WTC11 (cell line): ENCODE data around the gene ARHGAP29. TPM values are rescaled to one million over a fixed set of nuclear protein-coding genes. Genes with fewer than 3 reads are reported as not detected.
"Not testable (repeated sequence)": the region's sequence is repeated elsewhere in the genome, so short reads cannot be mapped to it uniquely, and the experiment has no call there.

Source experiments
- ATAC-seq: fragments of 200-7000 bp; cut with Tn5 transposase; 2 replicates; pipeline ENCODE4 v1.10.0; 2021; ENCODE audit warnings: mild to moderate bottlenecking, moderate library complexity
- CTCF ChIA-PET: fragments of 300-600 bp; sonication (Branson Sonifier 250); formaldehyde crosslinking; loops from one replicate; lab custom pipeline; 2021; ENCODE audit warnings: antibody characterized with exemption; lab: Charles Lee
- POLR2A ChIA-PET: fragments of 350-600 bp; sonication (Branson Sonifier 250); formaldehyde crosslinking; loops from one replicate; lab custom pipeline; 2021; ENCODE audit warnings: antibody characterized with exemption; lab: Charles Lee
- DNase-seq: peaks from one replicate; pipeline ENCODE4 v3.0.0; 2021; ENCODE audit warnings: low spot score
- H3K27ac Mint-ChIP-seq: 2 replicates; pipeline ENCODE4 v1.8.0; 2021; ENCODE audit warnings: mixed read lengths
- H3K27me3 Mint-ChIP-seq: 2 replicates; pipeline ENCODE4 v1.8.0; 2021; ENCODE audit warnings: low read depth, mild to moderate bottlenecking, moderate library complexity, mixed read lengths
- H3K36me3 Mint-ChIP-seq: 2 replicates; pipeline ENCODE4 v1.8.0; 2021; ENCODE audit warnings: mixed read lengths
- H3K4me1 Mint-ChIP-seq: 2 replicates; pipeline ENCODE4 v1.8.0; 2022; ENCODE audit warnings: mixed read lengths
- H3K4me3 Mint-ChIP-seq: 2 replicates; pipeline ENCODE4 v1.8.0; 2021; ENCODE audit warnings: mild to moderate bottlenecking, moderate library complexity, mixed read lengths
- H3K9me3 Mint-ChIP-seq: 2 replicates; pipeline ENCODE4 v1.8.0; 2021; ENCODE audit warnings: mixed read lengths
- ATF1 ChIP-seq: sonication (generic); formaldehyde crosslinking; IDR thresholded peaks from 2 replicates; pipeline ENCODE4 v1.8.1; 2023; ENCODE audit warnings: mild to moderate bottlenecking, moderate library complexity, missing genetic modification reagents
- ZNF219 ChIP-seq: sonication (generic); formaldehyde crosslinking; IDR thresholded peaks from 2 replicates; pipeline ENCODE4 v1.8.0; 2023; ENCODE audit warnings: missing genetic modification reagents, mild to moderate bottlenecking, borderline replicate concordance
- total RNA-seq: library from RNA; stranded (reverse); gene quantifications from 3 replicates; pipeline ENCODE4 v1.2.3, GENCODE V29; 2021
- TF ChIP-seq, protein P1 (sequence below): sonication (generic); formaldehyde crosslinking; IDR thresholded peaks from 2 replicates; pipeline ENCODE4 v1.8.0; 2023; ENCODE audit warnings: mild to moderate bottlenecking, missing genetic modification reagents
- TF ChIP-seq, protein P2 (sequence below): sonication (generic); formaldehyde crosslinking; conservative IDR thresholded peaks from 2 replicates; pipeline ENCODE4 v1.8.1; 2023; ENCODE audit warnings: mild to moderate bottlenecking, low read depth, missing genetic modification reagents, moderate library complexity
- TF ChIP-seq, protein P3 (sequence below): sonication (generic); formaldehyde crosslinking; IDR thresholded peaks from 2 replicates; pipeline ENCODE4 v1.8.1; 2022; ENCODE audit warnings: missing genetic modification reagents, borderline replicate concordance
- TF ChIP-seq, protein P4 (sequence below): sonication (generic); formaldehyde crosslinking; IDR thresholded peaks from 2 replicates; pipeline ENCODE4 v1.8.1; 2023; ENCODE audit warnings: mild to moderate bottlenecking, missing genetic modification reagents, moderate library complexity
- TF ChIP-seq, protein P5 (sequence below): sonication (generic); formaldehyde crosslinking; IDR thresholded peaks from 2 replicates; pipeline ENCODE4 v1.8.0; 2022; ENCODE audit warnings: mild to moderate bottlenecking, missing genetic modification reagents
- TF ChIP-seq, protein P6 (sequence below): fragments of 250-450 bp; sonication (Bioruptor Pico); IDR thresholded peaks from 2 replicates; pipeline ENCODE4 v1.9.0; 2021; ENCODE audit warnings: mild to moderate bottlenecking, borderline replicate concordance
- TF ChIP-seq, protein P7 (sequence below): sonication (generic); formaldehyde crosslinking; IDR thresholded peaks from 2 replicates; pipeline ENCODE4 v1.8.1; 2022; ENCODE audit warnings: low read depth, missing genetic modification reagents, borderline replicate concordance
- TF ChIP-seq, protein P8 (sequence below): sonication (generic); formaldehyde crosslinking; IDR thresholded peaks from 2 replicates; pipeline ENCODE4 v1.8.1; 2022; ENCODE audit warnings: mild to moderate bottlenecking, missing genetic modification reagents, moderate library complexity, borderline replicate concordance
- TF ChIP-seq, protein P9 (sequence below): sonication (generic); formaldehyde crosslinking; IDR thresholded peaks from 2 replicates; pipeline ENCODE4 v1.8.0; 2022; ENCODE audit warnings: mild to moderate bottlenecking, missing genetic modification reagents

Gene ARHGAP29
- total RNA-seq, 1 experiment from 2014 or later, result 6.6 TPM

DNA sequence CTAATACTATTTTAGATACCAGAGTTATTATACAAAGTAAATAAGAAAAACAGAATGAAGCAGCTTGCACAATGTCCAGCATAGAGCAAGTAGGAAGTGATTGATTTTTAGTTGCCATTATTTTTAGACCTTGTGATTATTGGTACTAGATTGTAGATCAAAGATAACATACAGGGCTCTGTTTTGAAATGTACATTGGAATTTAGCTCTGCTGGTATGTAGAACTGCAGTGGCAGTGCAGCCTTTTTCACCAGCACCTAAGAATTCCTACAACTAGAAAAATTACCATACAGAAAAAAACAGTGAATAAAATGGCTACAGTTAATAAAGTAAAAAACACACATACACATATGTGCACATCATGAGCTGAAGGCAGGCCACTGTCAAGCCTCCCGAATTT lies 84.3 kb downstream of the ARHGAP29 start (continued):
- TF ChIP-seq, protein P1, sequence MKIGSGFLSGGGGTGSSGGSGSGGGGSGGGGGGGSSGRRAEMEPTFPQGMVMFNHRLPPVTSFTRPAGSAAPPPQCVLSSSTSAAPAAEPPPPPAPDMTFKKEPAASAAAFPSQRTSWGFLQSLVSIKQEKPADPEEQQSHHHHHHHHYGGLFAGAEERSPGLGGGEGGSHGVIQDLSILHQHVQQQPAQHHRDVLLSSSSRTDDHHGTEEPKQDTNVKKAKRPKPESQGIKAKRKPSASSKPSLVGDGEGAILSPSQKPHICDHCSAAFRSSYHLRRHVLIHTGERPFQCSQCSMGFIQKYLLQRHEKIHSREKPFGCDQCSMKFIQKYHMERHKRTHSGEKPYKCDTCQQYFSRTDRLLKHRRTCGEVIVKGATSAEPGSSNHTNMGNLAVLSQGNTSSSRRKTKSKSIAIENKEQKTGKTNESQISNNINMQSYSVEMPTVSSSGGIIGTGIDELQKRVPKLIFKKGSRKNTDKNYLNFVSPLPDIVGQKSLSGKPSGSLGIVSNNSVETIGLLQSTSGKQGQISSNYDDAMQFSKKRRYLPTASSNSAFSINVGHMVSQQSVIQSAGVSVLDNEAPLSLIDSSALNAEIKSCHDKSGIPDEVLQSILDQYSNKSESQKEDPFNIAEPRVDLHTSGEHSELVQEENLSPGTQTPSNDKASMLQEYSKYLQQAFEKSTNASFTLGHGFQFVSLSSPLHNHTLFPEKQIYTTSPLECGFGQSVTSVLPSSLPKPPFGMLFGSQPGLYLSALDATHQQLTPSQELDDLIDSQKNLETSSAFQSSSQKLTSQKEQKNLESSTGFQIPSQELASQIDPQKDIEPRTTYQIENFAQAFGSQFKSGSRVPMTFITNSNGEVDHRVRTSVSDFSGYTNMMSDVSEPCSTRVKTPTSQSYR, result no peak
- TF ChIP-seq, protein P2, sequence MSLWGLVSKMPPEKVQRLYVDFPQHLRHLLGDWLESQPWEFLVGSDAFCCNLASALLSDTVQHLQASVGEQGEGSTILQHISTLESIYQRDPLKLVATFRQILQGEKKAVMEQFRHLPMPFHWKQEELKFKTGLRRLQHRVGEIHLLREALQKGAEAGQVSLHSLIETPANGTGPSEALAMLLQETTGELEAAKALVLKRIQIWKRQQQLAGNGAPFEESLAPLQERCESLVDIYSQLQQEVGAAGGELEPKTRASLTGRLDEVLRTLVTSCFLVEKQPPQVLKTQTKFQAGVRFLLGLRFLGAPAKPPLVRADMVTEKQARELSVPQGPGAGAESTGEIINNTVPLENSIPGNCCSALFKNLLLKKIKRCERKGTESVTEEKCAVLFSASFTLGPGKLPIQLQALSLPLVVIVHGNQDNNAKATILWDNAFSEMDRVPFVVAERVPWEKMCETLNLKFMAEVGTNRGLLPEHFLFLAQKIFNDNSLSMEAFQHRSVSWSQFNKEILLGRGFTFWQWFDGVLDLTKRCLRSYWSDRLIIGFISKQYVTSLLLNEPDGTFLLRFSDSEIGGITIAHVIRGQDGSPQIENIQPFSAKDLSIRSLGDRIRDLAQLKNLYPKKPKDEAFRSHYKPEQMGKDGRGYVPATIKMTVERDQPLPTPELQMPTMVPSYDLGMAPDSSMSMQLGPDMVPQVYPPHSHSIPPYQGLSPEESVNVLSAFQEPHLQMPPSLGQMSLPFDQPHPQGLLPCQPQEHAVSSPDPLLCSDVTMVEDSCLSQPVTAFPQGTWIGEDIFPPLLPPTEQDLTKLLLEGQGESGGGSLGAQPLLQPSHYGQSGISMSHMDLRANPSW (CRISPR knock-in tag), result no peak
- TF ChIP-seq, protein P3, sequence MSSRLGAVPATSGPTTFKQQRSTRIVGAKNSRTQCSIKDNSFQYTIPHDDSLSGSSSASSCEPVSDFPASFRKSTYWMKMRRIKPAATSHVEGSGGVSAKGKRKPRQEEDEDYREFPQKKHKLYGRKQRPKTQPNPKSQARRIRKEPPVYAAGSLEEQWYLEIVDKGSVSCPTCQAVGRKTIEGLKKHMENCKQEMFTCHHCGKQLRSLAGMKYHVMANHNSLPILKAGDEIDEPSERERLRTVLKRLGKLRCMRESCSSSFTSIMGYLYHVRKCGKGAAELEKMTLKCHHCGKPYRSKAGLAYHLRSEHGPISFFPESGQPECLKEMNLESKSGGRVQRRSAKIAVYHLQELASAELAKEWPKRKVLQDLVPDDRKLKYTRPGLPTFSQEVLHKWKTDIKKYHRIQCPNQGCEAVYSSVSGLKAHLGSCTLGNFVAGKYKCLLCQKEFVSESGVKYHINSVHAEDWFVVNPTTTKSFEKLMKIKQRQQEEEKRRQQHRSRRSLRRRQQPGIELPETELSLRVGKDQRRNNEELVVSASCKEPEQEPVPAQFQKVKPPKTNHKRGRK (CRISPR knock-in tag), result no peak
- TF ChIP-seq, protein P4, sequence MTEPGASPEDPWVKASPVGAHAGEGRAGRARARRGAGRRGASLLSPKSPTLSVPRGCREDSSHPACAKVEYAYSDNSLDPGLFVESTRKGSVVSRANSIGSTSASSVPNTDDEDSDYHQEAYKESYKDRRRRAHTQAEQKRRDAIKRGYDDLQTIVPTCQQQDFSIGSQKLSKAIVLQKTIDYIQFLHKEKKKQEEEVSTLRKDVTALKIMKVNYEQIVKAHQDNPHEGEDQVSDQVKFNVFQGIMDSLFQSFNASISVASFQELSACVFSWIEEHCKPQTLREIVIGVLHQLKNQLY (CRISPR knock-in tag), result no peak
- TF ChIP-seq ZNF219 (CRISPR knock-in tag), result no peak
- no peak for TF ChIP-seq ATF1 (CRISPR knock-in tag)
- TF ChIP-seq, protein P5, sequence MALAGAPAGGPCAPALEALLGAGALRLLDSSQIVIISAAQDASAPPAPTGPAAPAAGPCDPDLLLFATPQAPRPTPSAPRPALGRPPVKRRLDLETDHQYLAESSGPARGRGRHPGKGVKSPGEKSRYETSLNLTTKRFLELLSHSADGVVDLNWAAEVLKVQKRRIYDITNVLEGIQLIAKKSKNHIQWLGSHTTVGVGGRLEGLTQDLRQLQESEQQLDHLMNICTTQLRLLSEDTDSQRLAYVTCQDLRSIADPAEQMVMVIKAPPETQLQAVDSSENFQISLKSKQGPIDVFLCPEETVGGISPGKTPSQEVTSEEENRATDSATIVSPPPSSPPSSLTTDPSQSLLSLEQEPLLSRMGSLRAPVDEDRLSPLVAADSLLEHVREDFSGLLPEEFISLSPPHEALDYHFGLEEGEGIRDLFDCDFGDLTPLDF (CRISPR knock-in tag), result no peak
- TF ChIP-seq, protein P6, sequence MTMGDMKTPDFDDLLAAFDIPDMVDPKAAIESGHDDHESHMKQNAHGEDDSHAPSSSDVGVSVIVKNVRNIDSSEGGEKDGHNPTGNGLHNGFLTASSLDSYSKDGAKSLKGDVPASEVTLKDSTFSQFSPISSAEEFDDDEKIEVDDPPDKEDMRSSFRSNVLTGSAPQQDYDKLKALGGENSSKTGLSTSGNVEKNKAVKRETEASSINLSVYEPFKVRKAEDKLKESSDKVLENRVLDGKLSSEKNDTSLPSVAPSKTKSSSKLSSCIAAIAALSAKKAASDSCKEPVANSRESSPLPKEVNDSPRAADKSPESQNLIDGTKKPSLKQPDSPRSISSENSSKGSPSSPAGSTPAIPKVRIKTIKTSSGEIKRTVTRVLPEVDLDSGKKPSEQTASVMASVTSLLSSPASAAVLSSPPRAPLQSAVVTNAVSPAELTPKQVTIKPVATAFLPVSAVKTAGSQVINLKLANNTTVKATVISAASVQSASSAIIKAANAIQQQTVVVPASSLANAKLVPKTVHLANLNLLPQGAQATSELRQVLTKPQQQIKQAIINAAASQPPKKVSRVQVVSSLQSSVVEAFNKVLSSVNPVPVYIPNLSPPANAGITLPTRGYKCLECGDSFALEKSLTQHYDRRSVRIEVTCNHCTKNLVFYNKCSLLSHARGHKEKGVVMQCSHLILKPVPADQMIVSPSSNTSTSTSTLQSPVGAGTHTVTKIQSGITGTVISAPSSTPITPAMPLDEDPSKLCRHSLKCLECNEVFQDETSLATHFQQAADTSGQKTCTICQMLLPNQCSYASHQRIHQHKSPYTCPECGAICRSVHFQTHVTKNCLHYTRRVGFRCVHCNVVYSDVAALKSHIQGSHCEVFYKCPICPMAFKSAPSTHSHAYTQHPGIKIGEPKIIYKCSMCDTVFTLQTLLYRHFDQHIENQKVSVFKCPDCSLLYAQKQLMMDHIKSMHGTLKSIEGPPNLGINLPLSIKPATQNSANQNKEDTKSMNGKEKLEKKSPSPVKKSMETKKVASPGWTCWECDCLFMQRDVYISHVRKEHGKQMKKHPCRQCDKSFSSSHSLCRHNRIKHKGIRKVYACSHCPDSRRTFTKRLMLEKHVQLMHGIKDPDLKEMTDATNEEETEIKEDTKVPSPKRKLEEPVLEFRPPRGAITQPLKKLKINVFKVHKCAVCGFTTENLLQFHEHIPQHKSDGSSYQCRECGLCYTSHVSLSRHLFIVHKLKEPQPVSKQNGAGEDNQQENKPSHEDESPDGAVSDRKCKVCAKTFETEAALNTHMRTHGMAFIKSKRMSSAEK (CRISPR knock-in tag), result no peak
- TF ChIP-seq, protein P7, sequence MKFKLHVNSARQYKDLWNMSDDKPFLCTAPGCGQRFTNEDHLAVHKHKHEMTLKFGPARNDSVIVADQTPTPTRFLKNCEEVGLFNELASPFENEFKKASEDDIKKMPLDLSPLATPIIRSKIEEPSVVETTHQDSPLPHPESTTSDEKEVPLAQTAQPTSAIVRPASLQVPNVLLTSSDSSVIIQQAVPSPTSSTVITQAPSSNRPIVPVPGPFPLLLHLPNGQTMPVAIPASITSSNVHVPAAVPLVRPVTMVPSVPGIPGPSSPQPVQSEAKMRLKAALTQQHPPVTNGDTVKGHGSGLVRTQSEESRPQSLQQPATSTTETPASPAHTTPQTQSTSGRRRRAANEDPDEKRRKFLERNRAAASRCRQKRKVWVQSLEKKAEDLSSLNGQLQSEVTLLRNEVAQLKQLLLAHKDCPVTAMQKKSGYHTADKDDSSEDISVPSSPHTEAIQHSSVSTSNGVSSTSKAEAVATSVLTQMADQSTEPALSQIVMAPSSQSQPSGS (CRISPR knock-in tag), result no peak
- TF ChIP-seq, protein P8, sequence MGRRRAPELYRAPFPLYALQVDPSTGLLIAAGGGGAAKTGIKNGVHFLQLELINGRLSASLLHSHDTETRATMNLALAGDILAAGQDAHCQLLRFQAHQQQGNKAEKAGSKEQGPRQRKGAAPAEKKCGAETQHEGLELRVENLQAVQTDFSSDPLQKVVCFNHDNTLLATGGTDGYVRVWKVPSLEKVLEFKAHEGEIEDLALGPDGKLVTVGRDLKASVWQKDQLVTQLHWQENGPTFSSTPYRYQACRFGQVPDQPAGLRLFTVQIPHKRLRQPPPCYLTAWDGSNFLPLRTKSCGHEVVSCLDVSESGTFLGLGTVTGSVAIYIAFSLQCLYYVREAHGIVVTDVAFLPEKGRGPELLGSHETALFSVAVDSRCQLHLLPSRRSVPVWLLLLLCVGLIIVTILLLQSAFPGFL (CRISPR knock-in tag), result no peak
- TF ChIP-seq, protein P9, sequence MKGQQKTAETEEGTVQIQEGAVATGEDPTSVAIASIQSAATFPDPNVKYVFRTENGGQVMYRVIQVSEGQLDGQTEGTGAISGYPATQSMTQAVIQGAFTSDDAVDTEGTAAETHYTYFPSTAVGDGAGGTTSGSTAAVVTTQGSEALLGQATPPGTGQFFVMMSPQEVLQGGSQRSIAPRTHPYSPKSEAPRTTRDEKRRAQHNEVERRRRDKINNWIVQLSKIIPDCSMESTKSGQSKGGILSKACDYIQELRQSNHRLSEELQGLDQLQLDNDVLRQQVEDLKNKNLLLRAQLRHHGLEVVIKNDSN (CRISPR knock-in tag), result no peak

DNA sequence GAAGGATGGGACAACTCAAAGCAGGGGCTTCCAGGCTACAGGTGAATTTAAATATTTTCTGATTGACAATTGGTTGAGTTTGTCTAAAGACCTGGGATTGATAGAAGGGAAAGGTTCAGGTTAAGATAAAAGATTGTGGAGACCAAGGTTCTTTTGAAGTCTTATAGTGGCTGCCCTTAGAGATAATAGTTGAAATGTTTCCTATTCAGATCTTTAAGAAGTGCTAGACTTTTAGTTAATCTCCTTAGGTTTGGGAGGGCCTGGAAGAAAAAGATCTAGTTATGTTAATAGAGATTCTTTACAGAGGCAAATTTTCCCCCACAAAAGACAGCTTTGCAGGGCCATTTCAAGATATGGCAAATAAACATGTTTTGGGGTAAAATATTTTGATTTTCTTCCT lies 88.2 kb downstream of the ARHGAP29 start:
- ATAC-seq, H3K4me3 Mint-ChIP-seq, H3K36me3 Mint-ChIP-seq, H3K27ac Mint-ChIP-seq, CTCF ChIA-PET, H3K27me3 Mint-ChIP-seq, POLR2A ChIA-PET, DNase-seq, H3K9me3 Mint-ChIP-seq: not testable (repeated sequence)
- H3K4me1 Mint-ChIP-seq, result peaks cover 13% of the 10 kb centered on the region
